H9 (cell line): ENCODE measurements around the gene SLC22A15. TPM values are rescaled to one million over a fixed set of nuclear protein-coding genes. Genes with fewer than 3 reads are reported as not detected.

Experiments
- DNase-seq: peaks from one replicate; pipeline ENCODE4 v3.0.0-alpha.2; 2017
- H2AFZ ChIP-seq: one replicate; pipeline ENCODE4 v1.6.1; 2013; ENCODE audit warnings: mild to moderate bottlenecking, low read length, control low read depth, moderate library complexity
- H2AK5ac ChIP-seq: 2 replicates; pipeline ENCODE4 v1.6.1; 2013; ENCODE audit warnings: low read length, control low read depth, mixed read lengths; ENCODE audit not compliant: insufficient read length
- H2BK120ac ChIP-seq: one replicate; pipeline ENCODE4 v1.6.1; 2013; ENCODE audit warnings: low read depth, mild to moderate bottlenecking, low read length, control low read depth, inconsistent platforms; ENCODE audit not compliant: poor library complexity, severe bottlenecking
- H2BK12ac ChIP-seq: 2 replicates; pipeline ENCODE4 v1.6.1; 2013; ENCODE audit warnings: low read length, control low read depth, mixed read lengths, low read depth; ENCODE audit not compliant: insufficient read length
- H2BK15ac ChIP-seq: 2 replicates; pipeline ENCODE4 v1.6.1; 2013; ENCODE audit warnings: low read depth, low read length, control low read depth
- H2BK20ac ChIP-seq: one replicate; pipeline ENCODE4 v1.6.1; 2013; ENCODE audit warnings: low read depth, mild to moderate bottlenecking, low read length, control low read depth, inconsistent platforms; ENCODE audit not compliant: poor library complexity, severe bottlenecking
- H2BK5ac ChIP-seq: 2 replicates; pipeline ENCODE4 v1.6.1; 2013; ENCODE audit warnings: low read length, control low read depth, mixed read lengths; ENCODE audit not compliant: insufficient read length
- H3K14ac ChIP-seq: 2 replicates; pipeline ENCODE4 v1.6.1; 2013; ENCODE audit warnings: low read length, control low read depth; ENCODE audit not compliant: insufficient read depth
- H3K18ac ChIP-seq: 2 replicates; pipeline ENCODE4 v1.6.1; 2013; ENCODE audit warnings: low read depth, mild to moderate bottlenecking, mixed read lengths, low read length, control low read depth; ENCODE audit not compliant: insufficient read length
- H3K23ac ChIP-seq: 2 replicates; pipeline ENCODE4 v1.6.1; 2013; ENCODE audit warnings: low read length, control low read depth, mixed read lengths, low read depth; ENCODE audit not compliant: insufficient read length
- H3K23me2 ChIP-seq: 2 replicates; pipeline ENCODE4 v1.6.1; 2013; ENCODE audit warnings: low read depth, mild to moderate bottlenecking, mixed read lengths, low read length, control low read depth; ENCODE audit not compliant: insufficient read length, poor library complexity, severe bottlenecking
- H3K27ac ChIP-seq: 2 replicates; pipeline ENCODE4 v1.5.1; 2013; ENCODE audit warnings: low read length, control low read depth, mixed read lengths, low read depth; ENCODE audit not compliant: insufficient read length
- H3K27me3 ChIP-seq: 2 replicates; pipeline ENCODE4 v1.6.1; 2013; ENCODE audit warnings: low read length, control low read depth, inconsistent platforms; ENCODE audit not compliant: insufficient read depth
- H3K4ac ChIP-seq: 2 replicates; pipeline ENCODE4 v1.6.1; 2013; ENCODE audit warnings: low read depth, mild to moderate bottlenecking, control low read depth, inconsistent platforms, low read length, moderate library complexity
- H3K4me1 ChIP-seq: 2 replicates; pipeline ENCODE4 v1.6.1; 2013; ENCODE audit warnings: low read length, control low read depth, inconsistent platforms; ENCODE audit not compliant: insufficient read depth
- H3K4me2 ChIP-seq: 2 replicates; pipeline ENCODE4 v1.6.1; 2013; ENCODE audit warnings: low read length, control low read depth, mixed read lengths; ENCODE audit not compliant: insufficient read length, insufficient read depth
- H3K56ac ChIP-seq: 2 replicates; pipeline ENCODE4 v1.6.1; 2013; ENCODE audit warnings: low read depth, mild to moderate bottlenecking, mixed read lengths, low read length, control low read depth; ENCODE audit not compliant: insufficient read length
- H3K79me1 ChIP-seq: 2 replicates; pipeline ENCODE4 v1.6.1; 2013; ENCODE audit warnings: low read depth, mild to moderate bottlenecking, moderate library complexity, low read length, control low read depth, inconsistent platforms; ENCODE audit not compliant: insufficient read depth, poor library complexity, severe bottlenecking
- H3K79me2 ChIP-seq: 2 replicates; pipeline ENCODE4 v1.6.1; 2013; ENCODE audit warnings: low read length, control low read depth, inconsistent platforms; ENCODE audit not compliant: insufficient read depth
- H3K9ac ChIP-seq: 2 replicates; pipeline ENCODE4 v1.6.1; 2013; ENCODE audit warnings: low read length, control low read depth, mixed read lengths; ENCODE audit not compliant: insufficient read length; ENCODE audit errors: extremely low read depth
- H3K9me3 ChIP-seq: one replicate; pipeline ENCODE4 v1.6.1; 2013; ENCODE audit warnings: low read depth, low read length, inconsistent platforms; ENCODE audit not compliant: control insufficient read depth
- H3T11ph ChIP-seq: one replicate; pipeline ENCODE4 v1.6.1; 2013; ENCODE audit warnings: mild to moderate bottlenecking, low read length, control low read depth, inconsistent platforms
- H4K20me1 ChIP-seq: one replicate; pipeline ENCODE4 v1.6.1; 2013; ENCODE audit not compliant: control insufficient read depth, insufficient read length, insufficient read depth
- H4K5ac ChIP-seq: 2 replicates; pipeline ENCODE4 v1.6.1; 2013; ENCODE audit warnings: low read depth, mild to moderate bottlenecking, mixed read lengths, low read length, control low read depth; ENCODE audit not compliant: insufficient read length
- H4K8ac ChIP-seq: replicated peaks from 2 replicates; pipeline ENCODE4 v1.6.1; 2013; ENCODE audit warnings: low read length, control low read depth, mixed read lengths, low read depth; ENCODE audit not compliant: insufficient read length
- H4K91ac ChIP-seq: 2 replicates; pipeline ENCODE4 v1.6.1; 2013; ENCODE audit warnings: low read depth, mild to moderate bottlenecking, moderate library complexity, mixed read lengths, low read length, control low read depth; ENCODE audit not compliant: insufficient read length
- H3K27ac Mint-ChIP-seq, 3 experiments: 2 replicates in 2 of 3; 3 replicates in 1 of 3; pipeline ENCODE4 v1.8.0; 2020 to 2021; ENCODE audit warnings: mixed read lengths in 3 of 3, mild to moderate bottlenecking in 1 of 3, moderate library complexity in 1 of 3
- H3K27me3 Mint-ChIP-seq: 2 replicates; pipeline ENCODE4 v1.8.0; 2021; ENCODE audit warnings: low read depth, mild to moderate bottlenecking, moderate library complexity, mixed read lengths
- H3K36me3 Mint-ChIP-seq, 3 experiments: 2 replicates in 2 of 3; 3 replicates in 1 of 3; pipeline ENCODE4 v1.8.0; 2020 to 2021; ENCODE audit warnings: low read depth in 3 of 3, mixed read lengths in 3 of 3; ENCODE audit not compliant: insufficient read depth in 1 of 3
- H3K4me1 Mint-ChIP-seq, 2 experiments: 2 replicates each; pipeline ENCODE4 v1.8.0; 2020; ENCODE audit warnings: mixed read lengths in 2 of 2
- H3K4me3 Mint-ChIP-seq, 2 experiments: 2 replicates in 1 of 2; 3 replicates in 1 of 2; pipeline ENCODE4 v1.8.0; 2020 to 2021; ENCODE audit warnings: mild to moderate bottlenecking in 2 of 2, mixed read lengths in 2 of 2, moderate library complexity in 1 of 2
- H3K9me3 Mint-ChIP-seq, 2 experiments: 2 replicates in 1 of 2; 3 replicates in 1 of 2; pipeline ENCODE4 v1.8.0; 2020; ENCODE audit warnings: mild to moderate bottlenecking in 2 of 2, mixed read lengths in 2 of 2, moderate library complexity in 1 of 2
- WGBS: extraction: QIAGEN DNeasy Blood & Tissue Kit; methylation state at CpG from one replicate; pipeline ENCODE4 v1.1.7; 2013; ENCODE audit warnings: missing lambda C conversion rate, low lambda C conversion rate, mixed read lengths; ENCODE audit not compliant: insufficient read length; ENCODE audit errors: extremely low coverage; 5-methylcytosine and 5-hydroxymethylcytosine counted together
- total RNA-seq: library from RNA; stranded (reverse); gene quantifications from 2 replicates; pipeline ENCODE4 v1.2.1, GENCODE V29; 2021
- TF ChIP-seq, protein P1 (sequence below): fragments of 200-600 bp; sonication (generic); conservative IDR thresholded peaks from 3 replicates; pipeline ENCODE4 v1.8.0; 2021; ENCODE audit warnings: antibody characterized with exemption, mild to moderate bottlenecking

SLC22A15 gene
- total RNA-seq, 1 experiment from 2014 or later, result 3.2 TPM

GRCh38 chr1:115987623-115988022 lies 11.3 kb downstream of the SLC22A15 start:
- peaks cover 2% of the 10 kb centered on the region for H3K79me1 ChIP-seq
- no peak overlapping the region for H3K56ac ChIP-seq
- H2AFZ ChIP-seq, result no peak overlapping the region
- no peak overlapping the region for H4K5ac ChIP-seq
- no peaks in the 10 kb centered on the region for H3K9me3 Mint-ChIP-seq
- H2BK12ac ChIP-seq, result no peak overlapping the region
- TF ChIP-seq, protein P1, sequence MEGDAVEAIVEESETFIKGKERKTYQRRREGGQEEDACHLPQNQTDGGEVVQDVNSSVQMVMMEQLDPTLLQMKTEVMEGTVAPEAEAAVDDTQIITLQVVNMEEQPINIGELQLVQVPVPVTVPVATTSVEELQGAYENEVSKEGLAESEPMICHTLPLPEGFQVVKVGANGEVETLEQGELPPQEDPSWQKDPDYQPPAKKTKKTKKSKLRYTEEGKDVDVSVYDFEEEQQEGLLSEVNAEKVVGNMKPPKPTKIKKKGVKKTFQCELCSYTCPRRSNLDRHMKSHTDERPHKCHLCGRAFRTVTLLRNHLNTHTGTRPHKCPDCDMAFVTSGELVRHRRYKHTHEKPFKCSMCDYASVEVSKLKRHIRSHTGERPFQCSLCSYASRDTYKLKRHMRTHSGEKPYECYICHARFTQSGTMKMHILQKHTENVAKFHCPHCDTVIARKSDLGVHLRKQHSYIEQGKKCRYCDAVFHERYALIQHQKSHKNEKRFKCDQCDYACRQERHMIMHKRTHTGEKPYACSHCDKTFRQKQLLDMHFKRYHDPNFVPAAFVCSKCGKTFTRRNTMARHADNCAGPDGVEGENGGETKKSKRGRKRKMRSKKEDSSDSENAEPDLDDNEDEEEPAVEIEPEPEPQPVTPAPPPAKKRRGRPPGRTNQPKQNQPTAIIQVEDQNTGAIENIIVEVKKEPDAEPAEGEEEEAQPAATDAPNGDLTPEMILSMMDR, result no peak
- H2BK5ac ChIP-seq, result no peak overlapping the region
- H3K36me3 Mint-ChIP-seq, result no peaks in the 10 kb centered on the region; a peak in 2 of 7 replicates
- no peak overlapping the region for H3K14ac ChIP-seq
- H4K8ac ChIP-seq, result no peak overlapping the region
- H3K27ac Mint-ChIP-seq, result no peak overlapping the region
- H3K27me3 Mint-ChIP-seq, result no peaks in the 10 kb centered on the region
- H4K20me1 ChIP-seq, result no peaks in the 10 kb centered on the region
- no peak for DNase-seq
- WGBS, result no CpG with 5 or more reads among the region's 3 CpGs
- no peak overlapping the region for H3K9ac ChIP-seq
- no peak overlapping the region for H3T11ph ChIP-seq
- H3K4ac ChIP-seq, result no peak overlapping the region
- H3K4me1 Mint-ChIP-seq, result no peaks in the 10 kb centered on the region; a peak in 2 of 4 replicates
- no peaks in the 10 kb centered on the region for H3K27me3 ChIP-seq
- no peak overlapping the region for H2BK20ac ChIP-seq
- no peaks in the 10 kb centered on the region for H3K23me2 ChIP-seq
- H3K23ac ChIP-seq, result no peak overlapping the region
- H3K4me2 ChIP-seq, result no peak overlapping the region
- H3K79me2 ChIP-seq, result no peaks in the 10 kb centered on the region; the same call in 1 of the 2 replicates
- no peak overlapping the region for H2BK120ac ChIP-seq
- no peak overlapping the region for H3K18ac ChIP-seq
- no peak overlapping the region for H4K91ac ChIP-seq
- H3K4me3 Mint-ChIP-seq, result no peak overlapping the region
- H3K9me3 ChIP-seq, result no peaks in the 10 kb centered on the region
- H2BK15ac ChIP-seq, result no peak overlapping the region
- no peak overlapping the region for H3K27ac ChIP-seq
- H3K4me1 ChIP-seq, result no peaks in the 10 kb centered on the region
- no peak overlapping the region for H2AK5ac ChIP-seq
